Prostate gland (tissue), 2 donors: ENCODE results near the gene CAMK2D. TPM values are rescaled to one million over a fixed set of nuclear protein-coding genes. Genes with fewer than 3 reads are reported as not detected.

ENCODE experiments used
- DNase-seq: peaks from one replicate; pipeline ENCODE4 v3.0.0-alpha.2; 2019; ENCODE audit warnings: low spot score
- H3K27ac ChIP-seq, 2 donors: fragments of 200-600 bp; sonication (generic); 2 replicates each; pipeline ENCODE4 v1.5.1; 2017 to 2019
- H3K27me3 ChIP-seq: fragments of 200-600 bp; sonication (generic); replicated peaks from 2 replicates; pipeline ENCODE4 v1.5.1; 2019; ENCODE audit not compliant: insufficient read depth
- H3K36me3 ChIP-seq, 2 donors: fragments of 200-600 bp; sonication (generic); 1 replicate in 1 of 2; 2 replicates in 1 of 2; pipeline versions ENCODE4 v1.5.1 to v1.8.1; 2017 to 2019
- H3K4me1 ChIP-seq: fragments of 200-600 bp; sonication (generic); replicated peaks from 2 replicates; pipeline ENCODE4 v1.5.1; 2019
- H3K4me3 ChIP-seq, 2 donors: fragments of 200-600 bp; sonication (generic); 2 replicates each; pipeline ENCODE4 v1.5.1; 2017 to 2019
- H3K9me3 ChIP-seq: fragments of 200-600 bp; sonication (generic); 2 replicates; pipeline ENCODE4 v1.5.1; 2017
- CTCF ChIP-seq, 4 experiments: fragments of 200-600 bp in 2 of 4; fragments of 450-650 bp in 2 of 4; sonication (generic) in 2 of 4; IDR thresholded peaks; 1 replicate in 3 of 4; 2 replicates in 1 of 4; pipeline ENCODE4 v1.5.1; 2016 to 2019; ENCODE audit warnings: antibody characterized with exemption in 4 of 4, mild to moderate bottlenecking in 2 of 4, moderate library complexity in 2 of 4
- POLR2A ChIP-seq: fragments of 450-650 bp; IDR thresholded peaks from one replicate; pipeline ENCODE4 v1.6.1; 2016; ENCODE audit warnings: antibody characterized with exemption, mild to moderate bottlenecking
- POLR2AphosphoS5 ChIP-seq: sonication (generic); formaldehyde crosslinking; IDR thresholded peaks from one replicate; pipeline ENCODE4 v1.6.1; 2017; ENCODE audit warnings: antibody characterized with exemption
- WGBS: methylation state at CpG from one replicate; pipeline ENCODE4 v1.1.5; 2018; 5-methylcytosine and 5-hydroxymethylcytosine counted together
- intact Hi-C: fragments of 100-400 bp; cut with DNase I; formaldehyde crosslinking; loops from one replicate; pipeline ENCODE4 v1.14.2; 2022
- total RNA-seq, 2 donors: library from RNA; depleted of rRNA; stranded (reverse); fragments of >200 nt; gene quantifications; one replicate each; pipeline ENCODE4 v1.1.0, GENCODE V29; 2016

The CAMK2D gene
- total RNA-seq, 2 donors from 2014 or later = 48.7 to 88.8 TPM

DNA sequence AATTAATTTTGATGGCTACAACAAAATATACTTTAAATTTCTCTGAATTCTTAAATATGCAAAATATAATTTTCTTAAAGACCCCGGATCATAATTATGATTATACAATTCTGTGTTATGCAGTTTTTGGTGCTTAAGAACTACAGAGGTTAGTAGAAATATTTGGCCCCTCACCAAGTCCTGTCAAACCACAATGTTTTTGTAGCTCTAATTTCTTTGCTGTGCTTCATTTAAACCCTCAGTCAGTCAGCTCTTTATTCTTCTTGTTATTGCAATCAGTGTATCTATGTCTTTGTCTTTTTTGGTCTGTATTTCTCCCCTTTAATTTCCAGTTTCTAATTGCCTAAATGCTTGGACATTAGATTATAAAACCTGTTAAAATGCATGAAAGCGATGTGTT, 186.1 kb downstream of the CAMK2D start:
- DNase-seq = no peak
- H3K4me3 ChIP-seq = no peak overlapping the region
- H3K36me3 ChIP-seq = no peaks in the 10 kb centered on the region
- intact Hi-C loops = no loop called here
- H3K9me3 ChIP-seq = no peaks in the 10 kb centered on the region
- H3K27ac ChIP-seq = no peak overlapping the region
- no peaks in the 10 kb centered on the region for H3K4me1 ChIP-seq
- no peak for TF ChIP-seq CTCF (IDR thresholded peaks at IDR 0.05)
- no peak for TF ChIP-seq POLR2A
- no peak for TF ChIP-seq POLR2AphosphoS5
- H3K27me3 ChIP-seq = no peaks in the 10 kb centered on the region
- whole genome bisulfite sequencing = 75% methylated on average over 2 of the region's 2 CpGs

DNA sequence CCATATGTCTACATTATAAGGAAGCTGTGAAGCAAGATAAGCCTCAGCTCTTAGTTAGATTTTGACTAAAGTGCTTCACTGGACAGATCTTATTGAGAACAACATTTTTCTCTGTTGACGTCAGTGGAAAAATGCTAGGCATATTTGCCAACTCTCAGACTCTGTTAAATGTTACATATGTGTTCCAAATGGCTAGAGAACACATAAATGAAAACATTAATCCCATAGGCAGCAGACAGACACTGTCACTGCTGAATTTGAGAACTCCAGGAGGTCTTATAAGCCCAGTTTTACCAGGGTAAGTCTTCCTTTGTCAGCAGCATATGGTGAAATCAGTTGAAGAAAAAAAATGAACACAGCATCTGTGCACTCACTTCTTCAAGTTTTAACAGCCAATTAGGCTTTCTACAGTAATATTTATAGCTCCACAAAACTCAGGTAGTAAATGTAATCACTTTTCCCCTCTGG, 186.9 kb downstream of the CAMK2D start:
- no peaks in the 10 kb centered on the region for H3K36me3 ChIP-seq
- no peak overlapping the region for H3K4me3 ChIP-seq
- WGBS = 19% methylated on average over 1 of the region's 1 CpG
- no peaks in the 10 kb centered on the region for H3K27me3 ChIP-seq
- intact Hi-C loops = no loop called here
- no peak overlapping the region for H3K27ac ChIP-seq
- no peaks in the 10 kb centered on the region for H3K4me1 ChIP-seq
- DNase-seq = no peak
- no peaks in the 10 kb centered on the region for H3K9me3 ChIP-seq
- TF ChIP-seq POLR2A (no peak), CTCF (IDR thresholded peaks at IDR 0.05) (no peak), POLR2AphosphoS5 (no peak)

GRCh38 chr4:113572620-113573019, 188.9 kb downstream of the CAMK2D start:
- no peaks in the 10 kb centered on the region for H3K9me3 ChIP-seq
- H3K4me3 ChIP-seq = no peak overlapping the region
- TF ChIP-seq POLR2AphosphoS5 = no peak
- no peak for TF ChIP-seq CTCF (IDR thresholded peaks at IDR 0.05)
- TF ChIP-seq POLR2A = no peak
- H3K36me3 ChIP-seq = no peaks in the 10 kb centered on the region
- 93% methylated on average over 3 of the region's 3 CpGs for WGBS
- DNase-seq = no peak
- intact Hi-C loops = no loop called here
- no peak overlapping the region for H3K27ac ChIP-seq
- no peaks in the 10 kb centered on the region for H3K4me1 ChIP-seq
- no peaks in the 10 kb centered on the region for H3K27me3 ChIP-seq

GRCh38 chr4:113566015-113566795, 195.3 kb downstream of the CAMK2D start:
- no peaks in the 10 kb centered on the region for H3K27me3 ChIP-seq
- no peak for TF ChIP-seq POLR2A
- no peak for TF ChIP-seq POLR2AphosphoS5
- TF ChIP-seq CTCF (IDR thresholded peaks at IDR 0.05) = no peak
- no peak overlapping the region for H3K27ac ChIP-seq
- H3K36me3 ChIP-seq = no peaks in the 10 kb centered on the region
- WGBS = 91% methylated on average over 3 of the region's 3 CpGs
- H3K4me3 ChIP-seq = no peak overlapping the region
- DNase-seq = no peak
- no peaks in the 10 kb centered on the region for H3K4me1 ChIP-seq
- H3K9me3 ChIP-seq = no peaks in the 10 kb centered on the region
- intact Hi-C loops = no loop called here

- no peak for DNase-seq
- Histone ChIP-seq H3K36me3 (no peaks in the 10 kb centered on the region), H3K27ac (no peak overlapping the region), H3K4me1 (no peaks in the 10 kb centered on the region), H3K4me3 (no peak overlapping the region), H3K9me3 (no peaks in the 10 kb centered on the region), H3K27me3 (no peaks in the 10 kb centered on the region)
- intact Hi-C loops = no loop called here
- TF ChIP-seq CTCF (IDR thresholded peaks at IDR 0.05) = no peak
- TF ChIP-seq POLR2AphosphoS5 = no peak
- TF ChIP-seq POLR2A = no peak
These were observed 195.9 kb downstream of the CAMK2D start for GRCh38 chr4:113565702-113566012.
